Neural cell (in vitro differentiated cells): Measurements from ENCODE around the gene HOOK1.

Experiments
- CTCF ChIP-seq: fragments of 450-650 bp; IDR thresholded peaks from 2 replicates; pipeline ENCODE4 v1.5.1; 2014; ENCODE audit warnings: antibody characterized with exemption, mild to moderate bottlenecking, moderate library complexity; ENCODE audit not compliant: poor library complexity, severe bottlenecking
- EZH2 ChIP-seq: fragments of 200-600, 300-800 bp; shearing (Covaris generic), sonication (generic); IDR thresholded peaks from 2 replicates; pipeline ENCODE4 v1.6.1; 2014; ENCODE audit warnings: antibody characterized with exemption, low read length, borderline replicate concordance, mild to moderate bottlenecking; ENCODE audit not compliant: insufficient read depth, poor library complexity, severe bottlenecking
- MXI1 ChIP-seq: fragments of 450-650 bp; conservative IDR thresholded peaks from 2 replicates; pipeline ENCODE4 v1.6.1; 2014; ENCODE audit warnings: antibody characterized with exemption, mild to moderate bottlenecking; ENCODE audit not compliant: poor library complexity, severe bottlenecking
- POLR2AphosphoS5 ChIP-seq: IDR thresholded peaks from 2 replicates; pipeline ENCODE4 v1.6.1; 2012
- RAD21 ChIP-seq: fragments of 450-650 bp; conservative IDR thresholded peaks from 2 replicates; pipeline ENCODE4 v1.6.1; 2014; ENCODE audit warnings: antibody characterized with exemption, mild to moderate bottlenecking, moderate library complexity
- REST ChIP-seq: IDR thresholded peaks from 2 replicates; pipeline ENCODE4 v1.6.1; 2012; ENCODE audit warnings: borderline replicate concordance

GRCh38 chr1:59880735-59881134, 66.0 kb downstream of the HOOK1 start:
- TF ChIP-seq CTCF (no peak), MXI1 (no peak), POLR2AphosphoS5 (no peak), RAD21 (no peak), EZH2 (no peak), REST (no peak)
